Large intestine (tissue), 3 donors: ENCODE results near the gene PAM16. TPM values are rescaled to one million over a fixed set of nuclear protein-coding genes. Genes with fewer than 3 reads are reported as not detected.
A peak's percentile ranks its signal among the peaks of the same experiment; 100 is the strongest.

Experiments
- DNase-seq, 2 donors: peaks; one replicate each; pipeline versions ENCODE4 v3.0.0 to v3.0.0-alpha.2; 2013
- H3K27ac ChIP-seq: one replicate; pipeline ENCODE4 v1.5.1; 2013; ENCODE audit warnings: low read length
- H3K27me3 ChIP-seq: 2 replicates; pipeline ENCODE4 v1.6.1; 2013; ENCODE audit warnings: low read length; ENCODE audit not compliant: control insufficient read depth, insufficient read depth
- H3K36me3 ChIP-seq: 2 replicates; pipeline ENCODE4 v1.6.1; 2013; ENCODE audit warnings: low read length; ENCODE audit not compliant: control insufficient read depth, insufficient read depth
- H3K4me1 ChIP-seq: one replicate; pipeline ENCODE4 v1.6.1; 2013; ENCODE audit warnings: low read length; ENCODE audit not compliant: control insufficient read depth, insufficient read depth
- H3K4me3 ChIP-seq: one replicate; pipeline ENCODE4 v1.5.1; 2013; ENCODE audit warnings: low read length
- H3K9me3 ChIP-seq: one replicate; pipeline ENCODE4 v1.6.1; 2013; ENCODE audit warnings: mild to moderate bottlenecking, low read depth, low read length, moderate library complexity; ENCODE audit not compliant: control insufficient read depth
- WGBS: methylation state at CpG from one replicate; pipeline ENCODE4 v1.1.5; 2013; ENCODE audit warnings: low lambda C conversion rate; ENCODE audit not compliant: insufficient coverage; 5-methylcytosine and 5-hydroxymethylcytosine counted together
- polyA plus RNA-seq: library from polyadenylated mRNA; unstranded; fragments of 120-200 nt; gene quantifications from one replicate; pipeline ENCODE4 v1.2.1, GENCODE V29; 2013

The PAM16 gene
- polyA plus RNA-seq, 1 donor, result 37.9 TPM

GRCh38 chr16:4332623-4333307, 18.4 kb downstream of the PAM16 start:
- DNase-seq, result no peak
- Histone ChIP-seq H3K27ac (no peak overlapping the region), H3K4me1 (peaks cover 12% of the 10 kb centered on the region), H3K4me3 (no peak overlapping the region), H3K27me3 (no peaks in the 10 kb centered on the region), H3K36me3 (peaks cover 33% of the 10 kb centered on the region), H3K9me3 (no peaks in the 10 kb centered on the region)
- WGBS, result no CpG with 5 or more reads among the region's 19 CpGs

GRCh38 chr16:4332083-4332482, 19.0 kb downstream of the PAM16 start:
- peaks cover 15% of the 10 kb centered on the region for H3K4me1 ChIP-seq
- no peak for DNase-seq
- no peak overlapping the region for H3K4me3 ChIP-seq
- WGBS, result no CpG with 5 or more reads among the region's 14 CpGs
- no peak overlapping the region for H3K27ac ChIP-seq
- peaks cover 27% of the 10 kb centered on the region for H3K36me3 ChIP-seq
- no peaks in the 10 kb centered on the region for H3K27me3 ChIP-seq
- H3K9me3 ChIP-seq, result no peaks in the 10 kb centered on the region

- Histone ChIP-seq H3K4me3 (no peak overlapping the region), H3K27ac (no peak overlapping the region), H3K4me1 (peaks cover 17% of the 10 kb centered on the region), H3K36me3 (peaks cover 19% of the 10 kb centered on the region), H3K27me3 (no peaks in the 10 kb centered on the region), H3K9me3 (no peaks in the 10 kb centered on the region)
- no peak for DNase-seq
- WGBS, result no CpG with 5 or more reads among the region's 14 CpGs
Measured at GRCh38 chr16:4330277-4330874, 20.7 kb downstream of the PAM16 start.

- DNase-seq, result no peak
- Histone ChIP-seq H3K27me3 (no peaks in the 10 kb centered on the region), H3K4me3 (no peak overlapping the region), H3K27ac (peak overlapping the region; percentile 71), H3K36me3 (peaks cover 9% of the 10 kb centered on the region), H3K9me3 (peaks cover 3% of the 10 kb centered on the region), H3K4me1 (peaks cover 30% of the 10 kb centered on the region)
- WGBS, result no CpG with 5 or more reads among the region's 17 CpGs
Measured at GRCh38 chr16:4328782-4329775, 22.0 kb downstream of the PAM16 start.

- Histone ChIP-seq H3K27me3 (no peaks in the 10 kb centered on the region), H3K4me3 (peak overlapping the region; percentile 49), H3K27ac (peak overlapping the region; percentile 71), H3K4me1 (peaks cover 38% of the 10 kb centered on the region), H3K36me3 (peaks cover 9% of the 10 kb centered on the region), H3K9me3 (peaks cover 3% of the 10 kb centered on the region)
- peak; percentile 75 to 86 for DNase-seq
- WGBS, result no CpG with 5 or more reads among the region's 30 CpGs
Measured at GRCh38 chr16:4328046-4328781, 22.9 kb downstream of the PAM16 start.

GRCh38 chr16:4327386-4328045, 23.6 kb downstream of the PAM16 start:
- peaks cover 38% of the 10 kb centered on the region for H3K4me1 ChIP-seq
- WGBS, result no CpG with 5 or more reads among the region's 57 CpGs
- peak overlapping the region; percentile 49 for H3K4me3 ChIP-seq
- H3K27ac ChIP-seq, result peak overlapping the region; percentile 71
- peaks cover 3% of the 10 kb centered on the region for H3K9me3 ChIP-seq
- peaks cover 4% of the 10 kb centered on the region for H3K36me3 ChIP-seq
- H3K27me3 ChIP-seq, result no peaks in the 10 kb centered on the region
- DNase-seq, result no peak

GRCh38 chr16:4325253-4325758, 25.8 kb downstream of the PAM16 start:
- Histone ChIP-seq H3K4me1 (peaks cover 53% of the 10 kb centered on the region), H3K27ac (no peak overlapping the region), H3K4me3 (no peak overlapping the region), H3K27me3 (no peaks in the 10 kb centered on the region), H3K9me3 (peaks cover 3% of the 10 kb centered on the region), H3K36me3 (peaks cover 2% of the 10 kb centered on the region)
- no CpG with 5 or more reads among the region's 6 CpGs for WGBS
- DNase-seq, result no peak

GRCh38 chr16:4324492-4325252, 26.4 kb downstream of the PAM16 start:
- H3K27ac ChIP-seq, result peak overlapping the region; percentile 74
- H3K9me3 ChIP-seq, result peaks cover 3% of the 10 kb centered on the region
- H3K4me1 ChIP-seq, result peaks cover 60% of the 10 kb centered on the region
- no peaks in the 10 kb centered on the region for H3K27me3 ChIP-seq
- 100% methylated on average over 1 of the region's 22 CpGs for WGBS
- peaks cover 2% of the 10 kb centered on the region for H3K36me3 ChIP-seq
- no peak for DNase-seq
- H3K4me3 ChIP-seq, result no peak overlapping the region
